MM.1S (cell line): Measurements from ENCODE around the gene AP5B1.

Experiments
- DNase-seq: peaks from one replicate; pipeline ENCODE4 v3.0.0-alpha.2; 2015
- H2AFZ ChIP-seq: fragments of 300-600 bp; sonication (generic); 2 replicates; pipeline ENCODE4 v1.6.0; 2016; ENCODE audit warnings: antibody characterized with exemption, low read length
- H3F3A ChIP-seq: fragments of 300-600 bp; sonication (generic); 2 replicates; pipeline ENCODE4 v1.6.1; 2016; ENCODE audit warnings: mild to moderate bottlenecking, antibody characterized with exemption, low read length, moderate library complexity, mixed read lengths; ENCODE audit not compliant: insufficient read depth
- H3K27ac ChIP-seq: fragments of 300-600 bp; sonication (generic); 2 replicates; pipeline ENCODE4 v1.5.1; 2016; ENCODE audit warnings: mild to moderate bottlenecking, low read length
- H3K27me3 ChIP-seq: fragments of 300-600 bp; sonication (generic); replicated peaks from 2 replicates; pipeline ENCODE4 v1.6.0; 2016; ENCODE audit warnings: low read length; ENCODE audit not compliant: insufficient read depth
- H3K36me3 ChIP-seq: fragments of 300-600 bp; sonication (generic); replicated peaks from 2 replicates; pipeline ENCODE4 v1.6.1; 2016; ENCODE audit warnings: mild to moderate bottlenecking, low read length, mixed read lengths; ENCODE audit not compliant: insufficient read depth
- H3K4me1 ChIP-seq: fragments of 300-600 bp; sonication (generic); 2 replicates; pipeline ENCODE4 v1.6.1; 2016; ENCODE audit warnings: low read length, mixed read lengths
- H3K4me2 ChIP-seq: fragments of 300-600 bp; sonication (generic); 2 replicates; pipeline ENCODE4 v1.6.0; 2016; ENCODE audit warnings: low read depth, low read length
- H3K4me3 ChIP-seq: fragments of 300-600 bp; sonication (generic); 2 replicates; pipeline ENCODE4 v1.5.1; 2016; ENCODE audit warnings: low read length, mixed read lengths
- H3K79me2 ChIP-seq: fragments of 300-600 bp; sonication (generic); 2 replicates; pipeline ENCODE4 v1.6.1; 2016; ENCODE audit warnings: mixed run types, low read length, mixed read lengths
- H3K9ac ChIP-seq: fragments of 300-600 bp; sonication (generic); 2 replicates; pipeline ENCODE4 v1.6.1; 2016; ENCODE audit warnings: low read length, mixed read lengths
- H3K9me2 ChIP-seq: fragments of 300-600 bp; sonication (generic); replicated peaks from 2 replicates; pipeline ENCODE4 v1.6.1; 2016; ENCODE audit warnings: mild to moderate bottlenecking, low read length, mixed read lengths; ENCODE audit not compliant: insufficient read depth
- H3K9me3 ChIP-seq: fragments of 300-600 bp; sonication (generic); replicated peaks from 2 replicates; pipeline ENCODE4 v1.6.1; 2016; ENCODE audit warnings: mild to moderate bottlenecking, low read length, mixed read lengths; ENCODE audit not compliant: insufficient read depth
- H4K20me1 ChIP-seq: fragments of 300-600 bp; sonication (generic); 2 replicates; pipeline ENCODE4 v1.6.1; 2016; ENCODE audit warnings: mild to moderate bottlenecking, low read length, moderate library complexity, mixed read lengths; ENCODE audit not compliant: insufficient read depth
- CTCF ChIP-seq: fragments of 300-600 bp; sonication (generic); IDR thresholded peaks from 2 replicates; pipeline ENCODE4 v1.5.1; 2016; ENCODE audit warnings: antibody characterized with exemption, low read length, mixed read lengths
- EZH2 ChIP-seq: fragments of 300-600 bp; sonication (generic); optimal IDR thresholded peaks from 2 replicates; pipeline ENCODE3; 2017; ENCODE audit warnings: low read depth, mild to moderate bottlenecking, antibody characterized with exemption, low read length, mixed read lengths
- EZH2phosphoT487 ChIP-seq: fragments of 300-600 bp; sonication (generic); IDR thresholded peaks from 2 replicates; pipeline ENCODE4 v1.6.1; 2018; ENCODE audit warnings: antibody characterized with exemption, low read length

The AP5B1 gene

GRCh38 chr11:65789230-65790103 is 8.7 kb upstream of the AP5B1 start:
- no peak overlapping the region for H3K9ac ChIP-seq
- no peaks in the 10 kb centered on the region for H3K79me2 ChIP-seq
- H3K4me1 ChIP-seq = peaks cover 15% of the 10 kb centered on the region
- no peaks in the 10 kb centered on the region for H3K9me2 ChIP-seq
- H3K27ac ChIP-seq = no peak overlapping the region
- no peak for TF ChIP-seq EZH2phosphoT487
- TF ChIP-seq CTCF = no peak
- no peak for TF ChIP-seq EZH2
- DNase-seq = no peak
- no peaks in the 10 kb centered on the region for H3K9me3 ChIP-seq
- no peaks in the 10 kb centered on the region for H4K20me1 ChIP-seq
- no peak overlapping the region for H2AFZ ChIP-seq
- no peak overlapping the region for H3K4me2 ChIP-seq
- peaks cover 38% of the 10 kb centered on the region for H3K27me3 ChIP-seq
- no peaks in the 10 kb centered on the region for H3K36me3 ChIP-seq
- H3K4me3 ChIP-seq = no peak overlapping the region
- no peaks in the 10 kb centered on the region for H3F3A ChIP-seq

GRCh38 chr11:65788821-65789220 is 8.0 kb upstream of the AP5B1 start:
- H3K9ac ChIP-seq = no peak overlapping the region
- no peak overlapping the region for H3K4me3 ChIP-seq
- no peak overlapping the region for H2AFZ ChIP-seq
- peaks cover 38% of the 10 kb centered on the region for H3K27me3 ChIP-seq
- no peak overlapping the region for H3K4me2 ChIP-seq
- no peaks in the 10 kb centered on the region for H3K79me2 ChIP-seq
- H3K4me1 ChIP-seq = peaks cover 15% of the 10 kb centered on the region
- H3K36me3 ChIP-seq = no peaks in the 10 kb centered on the region
- no peaks in the 10 kb centered on the region for H3K9me2 ChIP-seq
- H3K27ac ChIP-seq = no peak overlapping the region
- no peaks in the 10 kb centered on the region for H3F3A ChIP-seq
- TF ChIP-seq EZH2phosphoT487 = no peak
- TF ChIP-seq CTCF = no peak
- no peak for TF ChIP-seq EZH2
- no peaks in the 10 kb centered on the region for H4K20me1 ChIP-seq
- DNase-seq = no peak
- H3K9me3 ChIP-seq = no peaks in the 10 kb centered on the region

DNA sequence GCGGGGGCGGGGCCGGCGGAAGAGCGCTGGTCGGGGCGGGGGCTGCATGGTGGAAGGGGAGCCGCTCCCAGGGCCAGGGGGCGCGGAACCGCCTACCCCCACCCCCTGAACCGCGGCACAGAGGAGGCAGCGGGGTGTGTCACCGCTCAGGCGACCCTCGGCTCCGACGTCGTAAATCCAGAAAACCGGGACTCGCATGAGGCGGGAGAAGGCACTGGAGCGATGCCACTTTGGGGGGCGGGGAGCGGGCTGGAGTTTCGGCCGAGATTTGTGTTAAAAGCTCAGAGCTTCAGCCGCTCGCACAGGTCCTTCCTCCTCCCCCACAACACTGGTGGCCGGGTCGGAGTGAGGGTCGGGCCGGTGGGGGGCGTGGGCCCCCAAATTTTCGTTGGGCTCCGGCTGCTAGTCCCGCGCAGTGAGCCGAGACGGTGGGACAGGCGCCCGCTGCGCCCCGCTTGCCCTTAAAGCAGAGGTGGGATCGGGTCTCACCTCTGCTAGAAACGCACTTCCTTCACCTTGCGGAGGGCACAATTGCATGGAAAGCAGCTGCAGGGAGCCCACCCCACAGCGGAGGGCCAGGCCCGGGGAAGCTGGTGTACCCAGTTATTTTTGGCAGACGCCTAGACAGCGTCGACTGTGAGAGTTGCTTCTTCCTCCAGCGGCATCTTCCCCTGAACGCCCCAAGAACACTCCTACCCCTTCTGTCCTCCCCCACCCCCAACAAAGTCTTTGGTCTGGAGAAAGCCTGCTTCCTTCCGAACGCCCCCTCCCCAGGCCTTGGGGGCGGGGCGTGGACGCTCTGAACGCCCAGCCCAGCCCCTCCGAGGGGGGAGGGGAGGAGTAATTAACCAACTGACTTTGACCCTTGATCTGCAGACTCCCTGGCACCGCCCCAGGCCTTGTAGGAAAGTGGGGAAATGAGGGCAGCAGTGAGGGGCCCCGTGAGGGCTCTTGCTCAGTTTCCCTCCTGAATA is 7.2 kb upstream of the AP5B1 start:
- peaks cover 18% of the 10 kb centered on the region for H3K4me1 ChIP-seq
- no peaks in the 10 kb centered on the region for H3K79me2 ChIP-seq

More for the DNA sequence above, 7.2 kb upstream of the AP5B1 start:
- Histone ChIP-seq H4K20me1 (no peaks in the 10 kb centered on the region), H3K4me3 (no peak overlapping the region), H2AFZ (no peak overlapping the region), H3K4me2 (peak overlapping the region; percentile 34), H3K9ac (no peak overlapping the region), H3K27ac (no peak overlapping the region), H3K27me3 (peaks cover 38% of the 10 kb centered on the region), H3K36me3 (no peaks in the 10 kb centered on the region), H3F3A (peaks cover 4% of the 10 kb centered on the region), H3K9me3 (no peaks in the 10 kb centered on the region), H3K9me2 (no peaks in the 10 kb centered on the region)
- DNase-seq = no peak
- peak; percentile 83 for TF ChIP-seq EZH2
- TF ChIP-seq EZH2phosphoT487 = peak; percentile 32; the same call in 1 of the 2 replicates
- TF ChIP-seq CTCF = no peak
